HG03066 (cell line): Measurements from ENCODE around the gene MDK.

Source experiments
- ATAC-seq: cut with Tn5 transposase; IDR thresholded peaks from one replicate; pipeline ENCODE4 v1.9.1; 2021; ENCODE audit warnings: low read depth; ENCODE audit not compliant: unreplicated experiment

Gene MDK

GRCh38 chr11:46381048-46381818, at the start of gene MDK:
MDK (plus strand) TSS chr11:46381669; CDS start chr11:46382058, 389 bp downstream.
- ATAC-seq: no peak

- no peak for ATAC-seq
Observed at GRCh38 chr11:46332093-46332567, 49.3 kb upstream of the MDK start.

- ATAC-seq: no peak
Observed at GRCh38 chr11:46332568-46333393, 48.7 kb upstream of the MDK start.

GRCh38 chr11:46333394-46333947, 48.0 kb upstream of the MDK start:
- no peak for ATAC-seq

GRCh38 chr11:46334211-46334610, 47.3 kb upstream of the MDK start:
- no peak for ATAC-seq

GRCh38 chr11:46335271-46335670, 46.2 kb upstream of the MDK start:
- ATAC-seq: no peak

- ATAC-seq: no peak
Observed at GRCh38 chr11:46335890-46336562, 45.4 kb upstream of the MDK start.

- ATAC-seq: no peak
Observed at GRCh38 chr11:46336563-46337180, 44.8 kb upstream of the MDK start.

GRCh38 chr11:46337626-46338345, 43.7 kb upstream of the MDK start:
- ATAC-seq: no peak

- ATAC-seq: no peak
Observed at GRCh38 chr11:46338636-46338987, 42.9 kb upstream of the MDK start.

- ATAC-seq: no peak
Observed at GRCh38 chr11:46338988-46339666, 42.3 kb upstream of the MDK start.

- ATAC-seq: no peak
Observed at GRCh38 chr11:46339816-46340215, 41.7 kb upstream of the MDK start.

GRCh38 chr11:46341454-46341853, 40.0 kb upstream of the MDK start:
- ATAC-seq: no peak

- no peak for ATAC-seq
Observed at GRCh38 chr11:46342239-46342638, 39.2 kb upstream of the MDK start.

GRCh38 chr11:46343520-46343919, 37.9 kb upstream of the MDK start:
- ATAC-seq: no peak

GRCh38 chr11:46345131-46345597, 36.3 kb upstream of the MDK start:
- no peak for ATAC-seq

- no peak for ATAC-seq
Observed at GRCh38 chr11:46345881-46346484, 35.5 kb upstream of the MDK start.

GRCh38 chr11:46346886-46347636, 34.4 kb upstream of the MDK start, which contains the start of gene DGKZ:
DGKZ (plus strand) TSS chr11:46347463; CDS start chr11:46347660, 197 bp downstream.
- peak; percentile 58 for ATAC-seq
